HEK293 (cell line): ENCODE results near the gene RYR2.

Source experiments
- CTCF ChIP-seq: fragments of 450-650 bp; formaldehyde crosslinking; IDR thresholded peaks from 2 replicates; pipeline ENCODE4 v1.5.1; 2016; ENCODE audit warnings: missing biosample characterization, missing genetic modification characterization
- ZSCAN16 ChIP-seq: fragments of 450-650 bp; formaldehyde crosslinking; IDR thresholded peaks from 2 replicates; pipeline ENCODE4 v1.5.1; 2016; ENCODE audit warnings: missing biosample characterization, missing genetic modification characterization

- no peak for TF ChIP-seq CTCF (tag by site-specific recombination)
- no peak for TF ChIP-seq ZSCAN16 (tag by site-specific recombination)
Measured at GRCh38 chr1:237685551-237685950, 643.6 kb downstream of the RYR2 start.
